ENCODE measurements around the gene EFNB1. TPM values are rescaled to one million over a fixed set of nuclear protein-coding genes. Genes with fewer than 3 reads are reported as not detected.

Gene EFNB1
- total and polyA plus RNA-seq, 2 experiments from 2014 or later: 1.3 to 2.7 TPM

- ATAC-seq: peak; percentile 85
- H3K4me3 Mint-ChIP-seq: no peak overlapping the region
- H3K27me3 ChIP-seq (ENCODE audit: insufficient read depth): no peaks in the 10 kb centered on the region
Measured at GRCh38 chrX:68853665-68854251, 24.9 kb downstream of the EFNB1 start.

More at GRCh38 chrX:68853665-68854251, 24.9 kb downstream of the EFNB1 start:
- no peaks in the 10 kb centered on the region for H3K79me2 ChIP-seq (replicated peaks; ENCODE audit: insufficient read depth)
- no peak for TF ChIP-seq JUNB (IDR thresholded peaks at IDR 0.05; ENCODE audit: unreplicated experiment)
- no peak for TF ChIP-seq REST (IDR thresholded peaks at IDR 0.05; ENCODE audit: unreplicated experiment)
- peak; percentile 29; the same call in 1 of the 2 replicates for TF ChIP-seq ZNF462 (CRISPR knock-in tag; IDR thresholded peaks at IDR 0.05)
- no peak for TF ChIP-seq ZNF331 (CRISPR knock-in tag; IDR thresholded peaks at IDR 0.05; ENCODE audit: low read depth)
- TF ChIP-seq ZNF114 (CRISPR knock-in tag; IDR thresholded peaks at IDR 0.05): no peak
- no peak for TF ChIP-seq STAT1 (IDR thresholded peaks at IDR 0.05; ENCODE audit: unreplicated experiment)
- no peak for TF ChIP-seq EZH2phosphoT487 (IDR thresholded peaks at IDR 0.05; ENCODE audit: unreplicated experiment)
- peak; percentile 46 for DNase-seq (ENCODE audit: low spot score)
- peak overlapping the region; percentile 46 for H3K4me2 ChIP-seq
- H3K9me2 ChIP-seq (ENCODE audit: insufficient read depth): no peaks in the 10 kb centered on the region
- no peaks in the 10 kb centered on the region for H3K9me3 Mint-ChIP-seq
- no peaks in the 10 kb centered on the region for H4K20me1 ChIP-seq (replicated peaks; ENCODE audit: insufficient read depth)
- H3K27ac Mint-ChIP-seq: no peak overlapping the region
- H3K36me3 ChIP-seq (ENCODE audit: insufficient read depth): no peaks in the 10 kb centered on the region
- no peaks in the 10 kb centered on the region for H3F3A ChIP-seq (replicated peaks; ENCODE audit: low read depth)
- H3K4me1 ChIP-seq (ENCODE audit: insufficient read depth): peaks cover 8% of the 10 kb centered on the region
- H2AFZ ChIP-seq: no peak overlapping the region
- no peak overlapping the region for H3K27ac ChIP-seq (ENCODE audit: low read depth)
- H3K36me3 Mint-ChIP-seq (ENCODE audit: low read depth): no peaks in the 10 kb centered on the region
- peaks cover 6% of the 10 kb centered on the region for H3K27me3 Mint-ChIP-seq (ENCODE audit: insufficient read depth, low read depth, poor library complexity)
- H3K4me1 Mint-ChIP-seq: peaks cover 31% of the 10 kb centered on the region
- H3K4me3 ChIP-seq: no peak overlapping the region

Data from GM23338 (cell line).